Measurements from ENCODE around the gene CAMTA1.

CAMTA1 gene

DNA sequence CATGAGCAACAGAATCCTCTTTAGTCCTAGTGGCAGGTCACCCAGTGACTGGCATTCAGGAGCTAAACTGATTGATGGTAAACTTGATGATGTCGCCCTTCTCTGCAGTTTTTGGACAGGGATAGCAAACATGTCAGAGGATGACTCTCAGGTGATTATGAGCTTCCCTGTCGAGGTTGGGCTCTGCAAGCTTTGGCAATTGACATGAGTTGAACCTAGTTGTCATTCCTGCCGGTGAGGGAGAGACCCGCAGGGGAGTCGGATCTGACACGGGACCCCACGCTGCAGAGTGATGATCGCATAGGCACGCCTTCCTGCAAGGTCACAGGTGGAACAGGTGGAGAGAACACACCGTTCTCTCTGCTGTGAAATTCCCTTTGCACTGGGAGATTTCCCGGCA is 547.8 kb downstream of the CAMTA1 start:
- no peak for DNase-seq

DNA sequence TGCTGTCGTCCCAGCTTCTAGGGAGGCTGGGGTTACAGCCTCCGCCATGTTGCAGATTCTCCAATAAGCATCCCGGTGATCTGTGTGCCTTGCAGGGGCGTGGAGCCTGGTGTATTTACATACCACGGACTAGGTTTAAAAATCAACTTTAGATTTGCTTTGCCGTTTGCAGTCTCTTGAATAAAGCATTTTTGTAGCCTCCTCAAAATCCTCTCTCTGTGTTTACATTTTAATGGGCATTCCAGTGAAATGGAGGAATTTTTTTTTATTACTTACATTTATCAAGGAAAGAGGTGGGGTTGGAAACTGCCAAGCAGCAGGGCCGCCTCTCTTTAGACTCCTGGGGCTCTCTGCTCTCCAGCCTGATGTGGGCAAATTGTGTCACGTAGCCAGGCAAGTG is 548.4 kb downstream of the CAMTA1 start:
- DNase-seq, result no peak

DNA sequence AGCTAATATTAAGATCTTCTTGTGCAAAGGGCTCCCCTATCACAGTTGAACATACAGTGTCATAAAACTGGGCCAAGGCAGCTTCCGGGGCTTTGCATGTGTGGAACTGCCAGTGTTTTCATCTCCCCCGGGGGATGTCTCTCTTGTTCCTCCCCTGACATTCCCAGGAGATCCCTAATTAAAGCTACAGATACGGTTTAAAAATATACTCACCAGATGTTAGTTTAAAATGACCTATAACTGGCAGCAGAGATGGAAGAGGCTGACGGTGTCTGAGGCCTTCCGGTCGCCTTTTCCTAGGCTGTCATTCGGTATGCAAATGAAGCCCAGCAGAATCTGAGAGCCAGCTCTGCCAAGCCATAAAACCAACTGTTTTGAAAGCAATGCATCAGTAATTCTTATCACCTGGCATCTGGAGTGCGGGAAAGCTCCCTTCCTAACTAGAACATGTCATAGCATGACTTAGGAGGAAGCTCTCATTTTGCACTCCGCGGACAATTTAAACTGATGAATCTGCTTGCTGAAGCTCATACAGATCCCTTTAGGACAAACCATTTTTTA is 549.3 kb downstream of the CAMTA1 start:
- no peak for DNase-seq

DNA sequence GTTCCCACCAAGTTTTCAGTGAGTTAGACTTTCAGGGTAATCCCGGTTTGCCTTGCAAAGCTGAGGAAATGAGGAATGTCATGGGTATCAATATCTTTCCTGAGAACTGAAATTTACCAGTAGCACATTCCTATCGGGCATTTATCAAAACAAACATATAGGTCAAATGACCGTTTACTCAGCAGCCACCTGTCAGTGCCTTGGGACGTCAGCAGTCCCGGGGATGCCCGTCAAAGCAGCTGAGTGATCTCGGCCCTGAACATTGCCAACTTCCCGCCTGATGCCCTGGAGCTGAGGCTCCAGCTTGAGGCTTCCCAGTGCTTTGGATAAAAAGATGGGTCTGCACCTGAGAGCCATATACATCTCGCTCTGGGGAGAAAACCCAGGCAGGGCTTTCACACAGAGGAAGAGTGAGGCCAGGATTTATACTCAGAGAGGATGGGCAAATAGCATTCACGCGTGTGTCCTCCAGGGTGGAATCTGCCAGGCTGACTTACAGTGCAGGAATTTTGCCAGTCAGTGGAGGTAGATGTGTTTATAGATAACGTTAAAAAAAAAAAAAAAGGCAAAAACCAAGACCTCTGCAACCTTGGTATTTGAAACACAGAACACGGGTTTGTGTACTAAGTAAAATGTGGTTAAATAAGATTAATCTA is 550.1 kb downstream of the CAMTA1 start:
- no peak for DNase-seq

DNA sequence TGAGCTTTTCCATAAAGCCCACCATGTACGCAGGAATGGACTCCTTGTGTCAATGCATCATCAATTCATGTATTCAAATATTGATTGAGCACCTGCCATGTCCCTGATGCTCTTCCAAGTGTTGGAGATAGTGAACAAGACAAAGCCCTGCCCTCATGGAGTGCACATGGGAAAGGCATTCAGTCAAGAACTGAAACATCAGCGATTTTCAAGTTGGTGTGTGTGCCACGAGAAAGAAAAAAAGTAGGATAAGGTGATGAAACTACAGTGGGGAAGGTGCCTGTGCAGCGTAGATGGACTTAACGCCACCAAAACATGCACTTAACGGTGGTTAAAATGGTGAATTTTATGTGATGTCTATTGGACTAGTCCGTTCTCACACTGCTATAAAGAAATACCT is 553.2 kb downstream of the CAMTA1 start:
- DNase-seq, result no peak

DNA sequence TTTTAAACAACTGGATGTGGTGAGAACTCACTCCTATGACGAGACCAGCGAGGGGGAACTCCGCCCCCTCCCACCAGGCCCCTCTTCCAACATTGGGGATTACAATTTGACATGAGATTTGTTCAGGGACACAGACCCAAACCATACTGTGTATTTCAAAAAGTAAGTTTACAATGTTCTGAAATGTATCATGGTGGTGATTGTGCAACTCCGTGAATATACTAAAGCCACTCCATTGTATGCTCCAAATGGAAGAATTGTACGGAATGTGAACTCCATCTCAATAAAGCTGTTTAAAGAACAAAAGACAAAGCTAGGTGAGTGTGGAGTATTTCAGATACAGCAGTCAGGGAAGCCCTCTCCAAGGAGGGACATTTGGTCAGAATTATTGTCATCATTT is 553.8 kb downstream of the CAMTA1 start:
- DNase-seq, result no peak

DNA sequence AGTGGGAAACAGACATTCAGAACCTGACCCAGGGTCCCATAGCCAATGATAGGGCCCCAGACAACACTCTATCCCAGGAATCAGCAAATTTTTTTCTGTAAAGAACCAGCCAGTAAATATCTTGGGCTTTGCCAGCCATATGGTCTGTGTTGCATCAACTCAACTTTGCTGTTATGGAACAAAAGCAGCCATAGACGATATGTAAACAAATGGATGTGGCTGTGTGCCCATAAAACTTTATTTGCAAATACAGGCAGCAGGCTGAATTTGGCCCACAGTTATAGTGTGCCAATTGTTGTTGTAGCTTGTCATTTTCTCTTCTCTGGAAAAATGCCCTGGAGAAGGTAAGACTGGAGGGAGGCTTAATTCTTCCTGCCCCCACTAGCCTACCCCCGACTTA is 554.7 kb downstream of the CAMTA1 start:
- no peak for DNase-seq

DNA sequence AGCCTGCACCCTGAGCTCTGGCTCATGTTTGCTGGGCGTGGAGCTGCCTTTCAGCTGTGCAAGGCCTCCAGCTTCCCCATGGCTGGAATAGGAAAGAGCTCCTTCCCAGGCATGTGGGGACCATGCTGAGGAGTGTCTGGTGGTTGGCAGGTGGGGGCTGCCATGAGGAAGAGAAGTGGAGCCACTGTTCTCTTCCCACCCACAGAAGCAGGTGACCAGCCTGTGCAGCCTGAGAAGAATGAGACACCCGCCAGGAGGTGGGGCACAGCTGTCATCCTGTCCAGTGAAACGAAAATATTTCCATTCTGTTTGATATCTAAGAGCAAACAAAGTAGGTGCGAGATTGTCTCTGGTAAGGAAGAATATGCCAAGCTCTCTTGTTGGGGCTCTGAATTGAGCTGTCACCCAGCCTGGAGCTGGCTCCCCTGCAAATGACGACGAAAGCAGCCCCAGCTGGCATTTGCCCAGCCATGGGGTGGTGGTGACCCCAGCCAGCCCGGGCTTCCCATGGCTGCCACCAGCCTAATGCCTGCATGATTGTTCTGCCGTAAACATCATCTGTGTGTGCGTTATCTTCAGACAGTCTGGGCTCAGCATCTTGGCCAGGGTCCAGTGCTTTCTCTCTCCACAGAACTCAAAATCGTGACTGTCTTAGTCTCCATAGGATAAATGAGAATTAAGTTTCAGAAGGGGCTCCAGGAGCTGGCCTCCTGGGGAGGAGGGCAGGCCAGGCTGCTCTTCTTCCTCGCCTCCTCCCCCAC is 556.1 kb downstream of the CAMTA1 start:
- no peak for DNase-seq

DNA sequence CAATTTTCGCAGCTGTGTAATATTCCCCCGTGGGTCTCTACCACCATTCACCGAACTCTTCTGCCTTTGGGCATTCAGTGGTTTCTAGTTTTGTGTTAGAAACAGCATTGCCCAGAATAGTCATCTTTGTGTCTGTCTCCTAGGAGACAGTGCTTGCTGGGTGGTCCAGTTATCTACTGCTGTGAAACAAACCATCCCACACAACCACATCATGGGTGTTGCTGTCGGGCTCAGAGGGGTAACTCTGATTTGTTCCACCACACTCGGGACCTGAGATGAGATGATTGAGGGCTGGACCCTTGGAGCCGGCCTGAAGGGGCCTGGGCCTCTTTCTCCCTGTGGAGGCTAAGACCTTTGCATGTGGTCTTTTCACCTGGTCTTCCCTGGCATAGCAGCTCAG is 558.6 kb downstream of the CAMTA1 start:
- DNase-seq, result no peak

DNA sequence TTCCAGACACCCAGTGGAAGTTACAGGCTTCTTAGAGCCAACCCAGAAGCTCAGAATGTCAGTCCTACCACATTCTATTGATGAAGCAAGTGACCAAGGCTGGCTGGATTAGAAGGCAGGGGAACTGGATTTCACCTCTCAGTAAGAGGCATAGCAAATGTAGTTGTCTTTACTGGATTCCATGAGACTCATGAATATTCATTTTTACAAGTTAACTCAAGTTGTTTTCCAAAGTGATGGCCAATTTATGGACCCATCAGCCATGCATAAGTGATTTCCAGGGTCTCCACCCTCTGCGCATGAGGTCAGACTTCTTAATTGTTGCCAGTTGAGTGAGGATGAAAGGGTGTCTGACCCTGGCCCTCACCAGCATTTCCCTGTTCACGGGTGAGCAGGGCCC is 559.0 kb downstream of the CAMTA1 start:
- no peak for DNase-seq

DNA sequence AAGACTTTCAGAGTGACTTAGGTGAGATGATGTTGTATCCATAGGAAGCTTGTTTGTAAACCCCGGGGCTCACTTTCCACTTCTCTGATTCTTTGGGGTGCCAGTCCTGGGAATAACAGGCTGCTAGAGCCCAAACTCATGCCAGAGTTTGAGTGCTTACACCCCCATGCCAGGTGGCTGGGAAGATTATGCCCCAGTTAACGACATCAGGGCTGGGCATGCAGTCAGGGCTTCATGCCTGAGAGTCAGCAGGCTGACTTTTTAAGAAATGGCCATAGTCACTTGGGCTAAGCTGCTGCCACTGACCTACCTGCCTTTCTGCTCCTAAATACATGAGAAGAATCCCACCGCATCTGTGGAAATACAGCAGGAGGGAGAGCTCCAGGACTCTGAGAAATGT is 560.3 kb downstream of the CAMTA1 start:
- no peak for DNase-seq

DNA sequence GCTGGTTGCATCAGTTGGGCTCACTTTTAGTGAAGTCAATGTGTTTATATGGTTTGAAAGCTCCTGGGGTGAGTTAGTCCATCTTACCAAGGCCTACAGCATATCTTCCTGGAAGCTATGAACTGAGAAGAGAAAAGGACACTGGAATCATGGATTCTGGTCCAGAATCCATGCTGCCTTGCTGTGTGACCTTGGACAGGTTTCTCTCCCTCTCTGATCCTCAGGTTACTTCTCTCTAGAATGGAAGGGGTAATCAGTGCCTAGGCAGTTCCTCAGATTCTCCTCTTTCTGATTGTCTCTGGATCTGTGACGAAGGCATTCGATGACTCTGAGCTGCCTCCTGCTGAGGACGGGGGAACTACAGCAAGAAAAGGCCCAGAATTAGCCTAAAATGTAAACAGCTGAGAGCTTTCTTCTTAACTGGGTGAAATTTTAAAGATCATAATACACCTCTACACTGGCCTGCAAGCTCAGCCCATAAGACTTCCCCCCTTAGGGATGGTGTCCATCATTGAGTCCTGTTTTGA is 560.9 kb downstream of the CAMTA1 start:
- no peak for DNase-seq

DNA sequence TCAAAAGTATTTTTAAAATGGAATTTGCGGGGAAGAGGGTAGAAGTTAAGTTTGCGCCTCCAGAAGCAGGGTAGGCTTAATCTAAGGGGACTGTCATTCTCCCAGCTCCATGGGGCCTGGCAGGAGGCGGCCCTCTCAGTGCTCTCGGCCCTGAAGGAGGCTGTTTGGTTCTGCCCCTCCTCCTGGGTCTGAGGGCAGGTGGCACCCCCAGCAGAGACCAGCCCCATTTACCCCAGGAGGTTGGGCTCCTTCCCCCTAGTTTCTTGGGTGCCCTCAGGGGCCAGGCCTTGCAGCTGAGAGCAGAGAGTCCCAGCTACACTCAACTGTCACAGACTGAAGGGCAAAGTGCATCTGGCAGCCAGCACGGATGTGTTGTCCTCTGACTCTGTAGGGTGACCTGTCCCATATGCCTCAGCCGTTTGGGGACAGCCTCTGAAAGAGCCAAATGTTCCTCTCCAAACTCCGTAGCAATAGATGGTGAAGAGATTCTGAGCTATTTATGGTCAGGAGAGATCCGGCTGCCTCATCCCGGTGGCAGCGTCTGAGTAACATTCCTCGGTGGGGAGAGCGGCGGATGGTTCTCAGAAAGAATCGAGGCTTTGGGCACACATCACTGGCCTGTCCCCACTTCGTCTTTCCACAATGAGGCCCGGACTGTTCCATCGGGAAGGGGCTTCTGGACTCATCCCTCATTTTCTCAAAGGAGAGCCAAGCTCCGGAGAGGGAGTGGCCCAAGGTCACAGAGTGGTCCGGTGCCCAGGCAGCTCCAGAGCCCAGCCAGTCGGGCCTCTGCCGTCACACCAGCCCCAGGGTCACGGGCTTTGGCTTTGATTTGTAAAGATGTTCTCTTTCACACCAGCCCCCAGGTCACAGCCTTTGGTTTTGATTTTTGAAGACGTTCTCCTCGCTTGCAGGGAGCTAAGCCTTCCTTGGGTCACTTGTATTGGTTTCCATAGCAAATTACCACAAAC is 561.6 kb downstream of the CAMTA1 start:
- no peak for DNase-seq

DNA sequence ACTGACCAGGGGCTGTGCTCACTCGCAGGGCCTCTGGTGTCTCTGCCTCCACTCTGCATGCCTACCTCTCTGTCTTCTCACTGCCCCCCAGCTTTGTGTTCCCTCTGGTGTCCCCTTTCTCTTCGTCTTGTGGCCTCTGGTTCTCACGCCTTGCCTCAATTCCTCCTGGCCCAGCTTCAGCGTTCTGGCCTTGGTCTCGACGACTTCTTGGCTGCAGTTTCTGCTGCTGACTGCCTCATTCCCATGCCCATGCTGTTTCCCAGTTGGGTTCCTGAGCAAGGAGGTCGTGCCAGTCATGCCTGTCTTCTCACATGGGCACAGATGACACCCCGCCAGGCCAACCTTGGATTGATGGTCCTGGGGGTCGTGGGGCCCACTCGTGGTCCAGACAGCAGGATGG is 562.8 kb downstream of the CAMTA1 start:
- no peak for DNase-seq

DNA sequence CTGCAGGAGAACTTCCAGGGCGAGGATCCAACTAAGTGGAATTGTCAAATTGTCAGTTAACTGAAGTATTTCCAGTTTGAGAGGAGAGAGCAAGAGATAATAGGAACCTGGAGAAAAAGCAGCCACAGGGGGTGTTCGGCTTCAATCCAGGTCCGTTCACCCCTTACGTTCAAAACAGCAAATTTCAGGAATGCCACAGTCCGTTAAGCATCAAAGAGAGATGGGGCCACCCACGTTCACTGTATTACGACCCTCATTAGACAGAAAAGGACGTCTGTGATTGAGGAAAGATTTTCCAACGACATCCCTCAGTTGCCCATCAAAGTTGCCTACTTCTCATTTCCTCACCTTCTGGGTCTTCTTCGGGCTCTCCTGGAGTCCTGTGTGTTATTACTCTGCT is 563.3 kb downstream of the CAMTA1 start:
- DNase-seq, result no peak

DNA sequence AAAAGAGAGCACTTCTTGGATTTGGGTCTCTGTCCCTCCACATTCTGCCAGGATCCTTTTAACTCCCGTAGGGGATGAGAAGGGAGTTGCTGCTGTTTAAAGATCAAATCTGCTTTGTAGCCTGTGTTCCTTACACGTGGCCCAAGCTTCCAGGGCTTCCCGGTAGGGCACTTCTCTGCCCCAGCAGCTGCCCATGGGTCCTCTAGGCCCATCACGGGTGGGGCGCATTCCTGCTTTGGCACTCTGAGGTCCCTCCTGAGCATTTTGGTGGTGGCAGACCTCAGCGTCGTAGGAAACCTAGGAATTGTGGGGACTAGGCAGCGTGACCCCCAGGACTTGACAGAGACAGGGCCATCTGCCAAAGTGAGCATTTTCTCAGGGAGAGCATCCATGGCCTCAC is 565.5 kb downstream of the CAMTA1 start:
- DNase-seq, result no peak

DNA sequence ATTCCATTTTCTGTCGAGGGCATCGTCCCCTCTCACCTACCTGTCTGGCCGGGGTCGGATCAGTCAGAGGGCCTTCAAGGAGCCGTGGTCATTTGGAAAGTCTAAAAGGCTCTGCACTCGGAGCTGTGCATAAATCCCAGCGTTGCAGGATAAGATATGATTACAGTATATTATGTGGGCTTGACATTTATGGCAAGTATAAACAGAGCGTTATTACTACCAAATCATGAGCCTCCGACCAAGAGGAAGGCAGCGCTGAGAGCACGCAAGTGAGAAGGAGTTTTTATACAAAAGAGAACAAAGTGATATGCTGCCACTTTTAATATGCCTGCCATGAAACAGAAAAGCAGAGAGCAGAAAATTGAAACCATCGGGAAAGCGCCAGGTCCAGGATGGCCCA is 566.4 kb downstream of the CAMTA1 start:
- no peak for DNase-seq

DNA sequence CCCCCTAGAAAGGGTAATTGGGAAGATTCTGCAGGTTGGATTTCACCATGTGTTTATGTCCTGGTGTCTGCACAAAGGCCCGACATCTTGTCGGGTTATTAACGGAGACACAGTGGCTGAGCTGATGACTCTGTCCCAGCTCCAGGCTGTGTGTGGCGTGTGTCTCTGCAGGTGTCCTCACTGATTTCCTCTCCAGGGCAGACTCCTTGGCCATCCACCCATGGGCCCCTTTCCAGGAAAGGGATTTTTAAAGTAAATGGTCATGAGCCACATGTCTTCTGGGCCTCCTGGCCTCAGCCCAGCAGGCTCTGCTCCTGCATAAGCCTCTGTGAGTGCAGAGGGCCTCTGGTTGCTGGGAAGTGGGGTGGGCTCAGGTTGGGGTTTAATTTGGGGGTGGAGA is 567.1 kb downstream of the CAMTA1 start:
- DNase-seq, result no peak

DNA sequence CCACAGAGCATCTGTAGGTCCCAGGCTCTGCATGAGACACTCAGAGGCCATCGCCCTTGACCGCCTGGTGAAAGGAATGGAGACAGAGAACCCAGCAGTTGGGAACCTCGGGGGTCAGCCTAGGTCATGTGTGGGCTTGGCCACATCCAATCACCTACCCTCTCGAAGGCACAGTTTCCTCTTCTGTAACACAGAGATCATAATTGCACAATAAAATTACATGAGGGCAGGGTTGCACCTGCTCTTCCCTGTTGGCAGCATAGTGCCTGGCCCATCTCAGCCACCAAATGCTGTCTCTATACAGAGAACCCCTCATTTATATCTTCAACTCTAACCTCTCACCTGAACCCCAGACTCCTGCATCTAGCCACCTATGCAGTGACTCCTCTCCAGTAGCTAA is 567.7 kb downstream of the CAMTA1 start:
- no peak for DNase-seq

DNA sequence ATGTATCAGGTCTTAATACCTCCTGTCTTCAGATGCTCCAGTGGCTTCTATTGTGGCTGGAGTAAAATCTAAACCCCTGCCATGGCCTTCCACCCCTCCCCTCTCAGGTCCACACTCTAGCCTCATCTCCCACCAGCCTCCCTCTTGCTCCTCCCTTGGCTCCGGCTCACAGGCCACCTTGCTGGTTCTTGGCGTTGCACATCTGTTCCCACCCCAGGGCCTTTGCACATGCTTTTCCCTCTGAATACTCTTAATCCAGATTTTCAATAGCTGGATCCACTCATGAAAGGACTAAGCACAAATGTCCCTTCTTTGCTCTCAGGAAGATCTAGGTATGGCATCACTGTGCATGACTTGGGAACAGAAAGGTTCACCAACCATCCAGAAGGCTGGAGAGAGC is 570.4 kb downstream of the CAMTA1 start:
- DNase-seq, result no peak

DNA sequence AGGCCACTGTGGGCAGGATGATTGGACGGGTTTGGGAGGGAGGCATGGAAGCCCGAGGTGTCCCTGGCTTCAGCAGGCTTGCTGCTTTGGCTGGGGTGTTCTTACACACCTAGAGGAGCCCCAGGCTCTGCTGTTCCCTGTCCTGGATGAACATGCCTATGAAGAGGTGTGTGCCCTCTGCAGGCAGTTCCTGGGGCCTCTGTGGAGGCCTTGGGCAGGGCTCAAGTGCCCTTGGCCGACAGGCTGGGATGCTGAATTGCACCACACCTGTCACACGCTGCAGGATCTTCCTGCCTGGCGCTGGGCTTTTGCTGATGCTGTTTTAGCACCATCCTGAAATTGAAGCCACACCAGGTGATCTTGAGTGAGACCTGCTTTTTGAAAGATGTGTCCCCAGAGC is 570.8 kb downstream of the CAMTA1 start:
- no peak for DNase-seq

DNA sequence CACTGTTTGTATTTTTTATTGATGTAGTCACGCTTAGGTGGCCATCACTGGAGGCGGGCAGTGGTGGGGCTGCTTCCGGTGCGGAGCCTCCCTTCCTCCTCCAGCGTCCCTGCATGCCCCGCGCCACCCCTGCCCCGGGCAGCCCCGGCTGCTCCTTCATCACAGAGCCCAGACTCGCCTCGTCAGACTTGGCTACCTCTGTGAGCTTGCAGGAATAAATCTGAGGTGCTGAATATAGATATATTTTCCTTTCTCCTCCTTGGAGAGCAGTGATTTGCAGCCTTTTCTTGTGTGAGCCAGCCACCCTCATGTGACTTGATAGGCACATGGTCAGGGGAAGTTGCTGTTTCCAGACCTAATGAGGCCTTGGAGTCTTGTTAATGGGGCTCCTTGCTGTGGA is 573.2 kb downstream of the CAMTA1 start:
- no peak for DNase-seq

DNA sequence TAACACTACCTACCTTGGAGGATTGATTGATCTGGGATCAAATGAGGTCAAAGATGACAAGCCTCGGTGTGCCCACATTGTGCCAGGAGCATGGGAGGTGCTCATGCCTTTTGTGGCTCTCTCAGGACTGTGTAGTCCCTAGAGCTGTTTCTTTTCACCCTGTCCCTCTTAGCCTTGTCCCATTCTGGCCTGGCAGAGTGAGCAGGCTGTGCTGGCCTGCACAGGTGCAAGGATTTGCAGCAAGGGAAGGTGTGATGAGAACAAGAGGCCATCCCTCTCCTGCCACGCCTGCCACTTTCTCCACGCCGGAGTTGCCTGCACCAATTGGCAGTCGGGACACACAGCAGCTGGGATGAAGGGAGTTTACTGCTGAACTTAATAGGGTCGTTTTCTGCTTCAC is 575.3 kb downstream of the CAMTA1 start:
- DNase-seq, result no peak

Measured in activated naive CD4-positive, alpha-beta T cell (primary cell).